Endothelial cell (in vitro differentiated cells): ENCODE data around the gene CARD9. TPM values are rescaled to one million over a fixed set of nuclear protein-coding genes. Genes with fewer than 3 reads are reported as not detected.

Experiments
- DNase-seq: peaks from one replicate; pipeline ENCODE4 v3.0.0; 2021; ENCODE audit warnings: low spot score
- H3K27ac Mint-ChIP-seq: one replicate; pipeline ENCODE4 v1.8.0; 2021; ENCODE audit warnings: mixed read lengths, inconsistent platforms; ENCODE audit not compliant: unreplicated experiment
- H3K27me3 Mint-ChIP-seq: one replicate; pipeline ENCODE4 v1.8.0; 2021; ENCODE audit warnings: mild to moderate bottlenecking, moderate library complexity, mixed read lengths, inconsistent platforms; ENCODE audit not compliant: unreplicated experiment
- H3K36me3 Mint-ChIP-seq: one replicate; pipeline ENCODE4 v1.8.0; 2021; ENCODE audit warnings: mild to moderate bottlenecking, low read depth, mixed read lengths, inconsistent platforms; ENCODE audit not compliant: unreplicated experiment
- H3K4me1 Mint-ChIP-seq: one replicate; pipeline ENCODE4 v1.8.0; 2021; ENCODE audit warnings: mild to moderate bottlenecking, mixed read lengths, inconsistent platforms; ENCODE audit not compliant: unreplicated experiment
- H3K4me3 Mint-ChIP-seq: one replicate; pipeline ENCODE4 v1.8.0; 2021; ENCODE audit warnings: mild to moderate bottlenecking, mixed read lengths, inconsistent platforms; ENCODE audit not compliant: unreplicated experiment
- H3K9me3 Mint-ChIP-seq: one replicate; pipeline ENCODE4 v1.8.0; 2021; ENCODE audit warnings: mixed read lengths, inconsistent platforms; ENCODE audit not compliant: unreplicated experiment
- total RNA-seq: library from RNA; stranded (reverse); fragmentation: NEBNext Ultra II Directional; extraction: Animal tissue kit (Norgen Biotek cat#: 25700); gene quantifications from one replicate; pipeline ENCODE4 v1.2.1, GENCODE V29; 2021; ENCODE audit not compliant: unreplicated experiment
- TF ChIP-seq, protein P1 (sequence below): fragments of 200-600 bp; sonication (generic); IDR thresholded peaks from one replicate; pipeline ENCODE4 v1.5.0; 2021; ENCODE audit warnings: antibody characterized with exemption; ENCODE audit not compliant: unreplicated experiment

CARD9 gene
- total RNA-seq, 1 donor from 2014 or later = 0.41 TPM

DNA sequence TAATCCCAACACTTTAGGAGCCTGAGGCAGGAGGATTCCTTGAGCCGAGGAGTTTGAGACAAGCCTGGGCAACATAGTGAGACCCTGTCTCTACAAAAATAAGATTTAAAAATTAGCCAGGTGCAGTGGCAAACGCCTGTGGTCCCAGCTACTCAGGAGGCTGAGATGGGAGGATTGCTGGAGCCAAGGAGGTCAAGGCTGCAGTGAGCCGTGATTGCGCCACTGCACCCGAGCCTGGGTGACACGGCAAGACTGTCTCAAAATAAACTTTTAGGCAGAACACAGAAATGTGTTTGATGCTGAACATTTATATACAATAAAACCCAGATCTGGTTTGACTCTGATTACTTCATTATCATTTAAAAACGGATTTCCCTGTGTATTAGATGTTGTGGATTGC is 32.0 kb upstream of the CARD9 start:
- H3K27me3 Mint-ChIP-seq = peaks cover 18% of the 10 kb centered on the region
- peaks cover 13% of the 10 kb centered on the region for H3K4me1 Mint-ChIP-seq
- H3K36me3 Mint-ChIP-seq = peaks cover 21% of the 10 kb centered on the region
- no peaks in the 10 kb centered on the region for H3K9me3 Mint-ChIP-seq
- no peak for DNase-seq
- no peak overlapping the region for H3K27ac Mint-ChIP-seq
- H3K4me3 Mint-ChIP-seq = no peak overlapping the region
- TF ChIP-seq, protein P1, sequence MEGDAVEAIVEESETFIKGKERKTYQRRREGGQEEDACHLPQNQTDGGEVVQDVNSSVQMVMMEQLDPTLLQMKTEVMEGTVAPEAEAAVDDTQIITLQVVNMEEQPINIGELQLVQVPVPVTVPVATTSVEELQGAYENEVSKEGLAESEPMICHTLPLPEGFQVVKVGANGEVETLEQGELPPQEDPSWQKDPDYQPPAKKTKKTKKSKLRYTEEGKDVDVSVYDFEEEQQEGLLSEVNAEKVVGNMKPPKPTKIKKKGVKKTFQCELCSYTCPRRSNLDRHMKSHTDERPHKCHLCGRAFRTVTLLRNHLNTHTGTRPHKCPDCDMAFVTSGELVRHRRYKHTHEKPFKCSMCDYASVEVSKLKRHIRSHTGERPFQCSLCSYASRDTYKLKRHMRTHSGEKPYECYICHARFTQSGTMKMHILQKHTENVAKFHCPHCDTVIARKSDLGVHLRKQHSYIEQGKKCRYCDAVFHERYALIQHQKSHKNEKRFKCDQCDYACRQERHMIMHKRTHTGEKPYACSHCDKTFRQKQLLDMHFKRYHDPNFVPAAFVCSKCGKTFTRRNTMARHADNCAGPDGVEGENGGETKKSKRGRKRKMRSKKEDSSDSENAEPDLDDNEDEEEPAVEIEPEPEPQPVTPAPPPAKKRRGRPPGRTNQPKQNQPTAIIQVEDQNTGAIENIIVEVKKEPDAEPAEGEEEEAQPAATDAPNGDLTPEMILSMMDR = no peak

GRCh38 chr9:136404801-136405136 is 31.3 kb upstream of the CARD9 start:
- Mint-ChIP-seq H3K4me1 (peaks cover 11% of the 10 kb centered on the region), H3K4me3 (peak overlapping the region; percentile 37), H3K27me3 (peaks cover 18% of the 10 kb centered on the region), H3K36me3 (peaks cover 21% of the 10 kb centered on the region), H3K27ac (no peak overlapping the region), H3K9me3 (no peaks in the 10 kb centered on the region)
- no peak for DNase-seq
- TF ChIP-seq, protein P1 = no peak

DNA sequence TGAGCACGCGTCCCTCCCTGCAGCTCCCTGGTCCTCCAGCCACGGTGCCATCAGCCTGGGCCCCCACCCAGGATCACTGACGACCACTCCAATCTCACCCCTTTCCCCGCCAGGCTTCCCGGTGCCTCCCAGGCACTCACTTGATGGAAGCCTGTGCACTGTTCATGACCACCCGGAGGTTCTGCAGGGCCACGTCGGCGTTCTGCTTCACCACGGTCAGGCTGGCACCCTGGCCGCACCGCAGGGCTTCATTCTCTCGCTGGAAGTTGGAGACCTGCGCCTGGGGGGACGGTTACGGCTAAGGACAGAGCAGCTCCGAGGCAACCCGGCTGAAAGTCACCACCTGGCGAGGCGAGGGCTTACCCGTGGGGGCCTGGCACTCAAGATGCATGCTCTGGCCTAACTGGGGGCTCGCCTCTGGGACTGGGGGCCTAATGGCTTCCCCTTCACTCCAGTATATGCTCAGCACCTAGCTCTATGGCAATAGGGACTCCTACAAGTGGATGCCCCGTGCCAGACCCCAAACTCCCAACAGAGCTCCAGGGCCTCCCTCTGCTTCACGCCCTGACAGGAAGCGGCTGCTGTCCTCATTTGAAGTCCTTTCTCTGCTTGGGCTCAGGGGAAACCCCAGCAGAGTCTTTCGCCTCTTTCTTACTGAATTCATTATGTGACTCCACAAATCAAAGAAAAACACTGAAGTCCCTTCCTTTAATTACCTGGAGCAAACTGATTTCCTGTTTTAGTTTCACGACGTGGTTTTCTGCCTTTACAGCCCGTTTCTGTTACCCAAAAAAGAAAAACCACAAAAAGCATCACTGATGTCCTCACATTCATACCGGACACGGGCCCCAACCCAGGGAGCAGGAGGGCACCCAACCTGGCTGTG is 30.7 kb upstream of the CARD9 start:
- H3K36me3 Mint-ChIP-seq = peaks cover 21% of the 10 kb centered on the region
- no peaks in the 10 kb centered on the region for H3K9me3 Mint-ChIP-seq
- DNase-seq = no peak
- H3K4me1 Mint-ChIP-seq = peaks cover 7% of the 10 kb centered on the region
- TF ChIP-seq, protein P1 = no peak
- peak overlapping the region; percentile 18 for H3K4me3 Mint-ChIP-seq
- H3K27me3 Mint-ChIP-seq = peaks cover 17% of the 10 kb centered on the region
- H3K27ac Mint-ChIP-seq = no peak overlapping the region

DNA sequence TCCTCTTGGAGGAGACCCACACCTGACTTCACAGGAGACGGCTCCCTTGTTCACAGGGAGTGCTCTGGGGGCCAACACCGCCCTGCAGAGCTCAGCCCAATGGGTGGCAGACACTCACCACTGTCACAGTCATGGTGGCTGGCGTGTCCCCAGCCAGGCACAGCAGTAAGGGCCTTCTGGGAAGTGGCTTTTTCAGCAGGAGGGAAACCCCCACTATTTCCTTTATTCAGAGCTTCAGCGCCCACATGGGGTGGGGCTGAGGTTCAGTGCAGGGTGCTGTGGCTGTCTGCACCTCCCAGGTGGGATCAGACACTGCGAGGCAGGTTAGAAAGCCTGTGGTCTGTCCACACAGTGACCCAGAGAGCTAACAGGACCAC is 30.1 kb upstream of the CARD9 start:
- H3K27ac Mint-ChIP-seq = no peak overlapping the region
- H3K4me3 Mint-ChIP-seq = no peak overlapping the region
- no peaks in the 10 kb centered on the region for H3K9me3 Mint-ChIP-seq
- no peak for DNase-seq
- H3K27me3 Mint-ChIP-seq = peaks cover 18% of the 10 kb centered on the region
- peaks cover 7% of the 10 kb centered on the region for H3K4me1 Mint-ChIP-seq
- TF ChIP-seq, protein P1 = no peak
- H3K36me3 Mint-ChIP-seq = peaks cover 20% of the 10 kb centered on the region

DNA sequence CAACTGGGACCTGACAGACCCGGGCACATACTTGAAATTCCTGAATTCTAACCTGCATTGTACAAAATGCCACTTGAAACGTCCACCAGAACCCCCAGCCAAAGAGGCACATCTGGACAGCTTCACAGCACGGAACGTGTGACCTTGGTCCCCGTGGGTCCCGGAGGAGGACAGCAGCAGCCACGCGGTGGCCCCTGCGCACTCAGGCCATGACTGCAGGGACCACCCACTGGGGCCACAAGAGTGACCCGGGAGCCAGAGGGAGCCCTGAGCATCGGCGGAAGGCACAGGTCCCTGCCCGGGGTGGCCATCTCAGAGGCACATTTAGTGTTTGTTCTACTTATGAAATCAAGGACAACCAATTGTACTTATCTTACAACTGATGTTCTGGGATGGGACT is 28.6 kb upstream of the CARD9 start:
- H3K9me3 Mint-ChIP-seq = no peaks in the 10 kb centered on the region
- H3K27ac Mint-ChIP-seq = no peak overlapping the region
- no peak for DNase-seq
- H3K27me3 Mint-ChIP-seq = peaks cover 18% of the 10 kb centered on the region
- TF ChIP-seq, protein P1 = no peak
- H3K4me1 Mint-ChIP-seq = peaks cover 7% of the 10 kb centered on the region
- H3K4me3 Mint-ChIP-seq = no peak overlapping the region
- peaks cover 17% of the 10 kb centered on the region for H3K36me3 Mint-ChIP-seq
